Adrenal gland (tissue), 12 donors: ENCODE measurements around the gene USP8. TPM values are rescaled to one million over a fixed set of nuclear protein-coding genes. Genes with fewer than 3 reads are reported as not detected.

Source experiments
- DNase-seq, 7 donors: peaks; one replicate each; pipeline ENCODE4 v3.0.0-alpha.2; 2019 to 2020
- H3K27ac ChIP-seq, 5 donors: fragments of 200-600 bp; sonication (generic) in 4 of 5; 1 replicate in 3 of 5; 2 replicates in 2 of 5; pipeline versions ENCODE4 v1.5.1 to v1.8.0; 2016 to 2020; ENCODE audit warnings: mild to moderate bottlenecking in 1 of 5
- H3K27me3 ChIP-seq: fragments of 200-600 bp; 2 replicates; pipeline ENCODE4 v1.8.0; 2021
- H3K36me3 ChIP-seq, 2 donors: fragments of 200-600 bp; replicated peaks in 1 of 2; 1 replicate in 1 of 2; 2 replicates in 1 of 2; pipeline versions ENCODE4 v1.5.1 to v1.8.0; 2018 to 2022
- H3K4me1 ChIP-seq, 2 donors: fragments of 200-600 bp; replicated peaks in 1 of 2; 1 replicate in 1 of 2; 2 replicates in 1 of 2; pipeline versions ENCODE4 v1.5.1 to v1.8.0; 2018 to 2021
- H3K4me3 ChIP-seq, 4 donors: fragments of 200-600 bp; sonication (generic) in 3 of 4; one replicate each; pipeline ENCODE4 v1.5.1; 2016 to 2018
- H3K9me3 ChIP-seq, 3 donors: fragments of 200-600 bp; sonication (generic) in 1 of 3; replicated peaks in 1 of 3; 1 replicate in 2 of 3; 2 replicates in 1 of 3; pipeline versions ENCODE4 v1.5.1 to v1.8.0; 2016 to 2021
- CTCF ChIP-seq, 6 experiments: fragments of 450-650 bp in 4 of 6; fragments of 200-600 bp in 2 of 6; sonication (generic) in 1 of 6; IDR thresholded peaks; 1 replicate in 5 of 6; 2 replicates in 1 of 6; pipeline versions ENCODE4 v1.5.1 to v1.8.0; 2016 to 2021; ENCODE audit warnings: antibody characterized with exemption in 6 of 6, mild to moderate bottlenecking in 2 of 6, moderate library complexity in 1 of 6
- POLR2A ChIP-seq, 2 donors: fragments of 450-650 bp; IDR thresholded peaks; one replicate each; pipeline ENCODE4 v1.6.1; 2017; ENCODE audit warnings: antibody characterized with exemption in 2 of 2, mild to moderate bottlenecking in 2 of 2, moderate library complexity in 1 of 2
- WGBS, 4 donors: extraction: QIAGEN DNeasy Blood & Tissue Kit in 2 of 4; methylation state at CpG; one replicate each; pipeline versions ENCODE4 v1.1.5 to v1.1.7; 2013 to 2017; 5-methylcytosine and 5-hydroxymethylcytosine counted together
- intact Hi-C, 2 donors: fragments of 100-400 bp; cut with DNase I; formaldehyde crosslinking; loops; one replicate each; pipeline versions ENCODE4 v1.14.1 to v1.15.0; 2022 to 2023
- polyA plus RNA-seq, 3 donors: library from polyadenylated mRNA; stranded (reverse); fragments of 200-250 nt in 2 of 3; fragments of 350-450 nt in 1 of 3; fragmentation: Illumina TruSeq in 1 of 3; extraction: RNeasy Lipid Tissue Mini Kit (QIAGEN cat#74804) in 1 of 3; gene quantifications; one replicate each; pipeline ENCODE4 v1.2.3, GENCODE V29; 2013 to 2014
- total RNA-seq, 9 donors: library from RNA; depleted of rRNA in 4 of 9; stranded (reverse); fragments of >200 nt in 4 of 9; fragments of 120-200 nt in 1 of 9; fragmentation: NEBNext Ultra II Directional in 1 of 9; extraction: Animal tissue kit (Norgen Biotek cat#: 25700) in 1 of 9; gene quantifications; one replicate each; pipeline versions ENCODE4 v1.1.0 to v1.2.4, GENCODE V29; 2013 to 2023
- donor health status: healthy with polysubstance abuse.
- donor health status: Bipolar disorder and iron deficiency.
- donor health status: DM: yes; HTN: yes; CAD: no.
- donor health status: DM: no; HTN: no; CAD: no.
- donor health status: DM: no; HTN: no; CAD: no.
- donor health status: DM: yes; HTN: yes; CAD: no.

The USP8 gene
- total and polyA plus RNA-seq, 12 donors = 15.4 to 81.6 (median 60.2) TPM

GRCh38 chr15:50519740-50520425, 95.7 kb downstream of the USP8 start:
- Histone ChIP-seq H3K4me3 (no peak overlapping the region), H3K27me3 (no peaks in the 10 kb centered on the region), H3K4me1 (no peaks in the 10 kb centered on the region), H3K9me3 (no peaks in the 10 kb centered on the region), H3K36me3 (no peaks in the 10 kb centered on the region), H3K27ac (no peak overlapping the region)
- no peak for DNase-seq
- TF ChIP-seq CTCF (IDR thresholded peaks at IDR 0.05) = no peak
- no peak for TF ChIP-seq POLR2A (IDR thresholded peaks at IDR 0.05)
- intact Hi-C loops = no loop called here
- 65 to 82% (median 80%) methylated on average over 6 to 7 of the region's 7 CpGs for WGBS, 4 donors

GRCh38 chr15:50523851-50524251, 99.6 kb downstream of the USP8 start:
- no peak overlapping the region for H3K27ac ChIP-seq
- intact Hi-C loops = no loop called here
- 64 to 74% (median 68%) methylated on average over 5 of the region's 5 CpGs for WGBS, 4 donors

GRCh38 chr15:50531163-50531562, 107.0 kb downstream of the USP8 start:
- intact Hi-C loops = no loop called here
- no peak for DNase-seq
- H3K4me3 ChIP-seq = no peak overlapping the region
- H3K9me3 ChIP-seq = no peaks in the 10 kb centered on the region
- H3K27me3 ChIP-seq = no peaks in the 10 kb centered on the region
- no peak for TF ChIP-seq POLR2A (IDR thresholded peaks at IDR 0.05)
- TF ChIP-seq CTCF (IDR thresholded peaks at IDR 0.05) = no peak
- no peaks in the 10 kb centered on the region for H3K4me1 ChIP-seq
- WGBS, 4 donors = 81 to 91% (median 87%) methylated on average over 4 of the region's 4 CpGs
- no peaks in the 10 kb centered on the region for H3K36me3 ChIP-seq
- no peak overlapping the region for H3K27ac ChIP-seq

More at GRCh38 chr15:50523851-50524251, 99.6 kb downstream of the USP8 start:
- Histone ChIP-seq H3K9me3 (no peaks in the 10 kb centered on the region), H3K4me3 (no peak overlapping the region), H3K27me3 (no peaks in the 10 kb centered on the region), H3K4me1 (no peaks in the 10 kb centered on the region), H3K36me3 (no peaks in the 10 kb centered on the region)
- TF ChIP-seq CTCF (IDR thresholded peaks at IDR 0.05) (no peak), POLR2A (IDR thresholded peaks at IDR 0.05) (no peak)
- DNase-seq = no peak

DNA sequence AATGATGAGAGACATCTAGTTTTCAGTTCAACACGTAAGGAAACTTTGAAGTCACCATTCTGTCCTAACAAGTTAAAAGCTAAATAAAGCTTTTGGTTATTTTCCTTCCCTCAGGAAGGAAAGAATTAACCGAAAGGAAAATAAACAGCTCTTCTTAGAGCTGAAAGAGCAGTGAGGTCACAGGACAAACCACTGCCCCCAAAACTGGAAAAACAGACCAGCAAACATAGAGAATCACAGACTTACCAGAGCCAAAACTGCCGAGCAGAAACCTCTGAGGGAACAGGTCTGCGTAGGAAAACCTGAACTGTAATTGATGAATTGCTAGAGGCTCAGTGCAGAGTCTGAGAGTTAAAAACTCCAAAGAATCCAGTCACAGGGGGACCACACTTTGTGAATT, 107.6 kb downstream of the USP8 start:
- intact Hi-C loops = no loop called here
- DNase-seq = no peak
- no peak overlapping the region for H3K4me3 ChIP-seq
- no peaks in the 10 kb centered on the region for H3K9me3 ChIP-seq
- no peak for TF ChIP-seq POLR2A (IDR thresholded peaks at IDR 0.05)
- no peak for TF ChIP-seq CTCF (IDR thresholded peaks at IDR 0.05)
- WGBS, 4 donors = 65 to 72% (median 67%) methylated on average over 4 of the region's 4 CpGs
- no peaks in the 10 kb centered on the region for H3K4me1 ChIP-seq
- no peak overlapping the region for H3K27ac ChIP-seq
- H3K36me3 ChIP-seq = no peaks in the 10 kb centered on the region
- H3K27me3 ChIP-seq = no peaks in the 10 kb centered on the region
